DLD1 (cell line): ENCODE measurements around the gene KRT39.
"Not testable (repeated sequence)": the region's sequence is repeated elsewhere in the genome, so short reads cannot be mapped to it uniquely, and the experiment has no call there.

Source experiments
- in situ Hi-C: cut with HindIII; loops from 2 replicates; pipeline ENCODE4 v1.10.0; 2017; ENCODE audit warnings: low sequenced_read_pairs

Gene KRT39

GRCh38 chr17:40944531-40944930 lies 22.2 kb downstream of the KRT39 start:
- in situ Hi-C loops = no loop called here

- in situ Hi-C loops = no loop called here
These were observed 24.2 kb downstream of the KRT39 start for GRCh38 chr17:40942553-40942952.

- in situ Hi-C loops = no loop called here
These were observed 26.5 kb downstream of the KRT39 start for GRCh38 chr17:40940266-40940665.

GRCh38 chr17:40938981-40939380 lies 27.8 kb downstream of the KRT39 start:
- in situ Hi-C loops = no loop called here

- in situ Hi-C loops = no loop called here
These were observed 29.3 kb downstream of the KRT39 start, which contains the start of gene KRT23 for GRCh38 chr17:40937384-40937819. TSS of gene KRT23 (minus strand) at chr17:40937646. CDS start at chr17:40936603, 1,043 bp downstream.

GRCh38 chr17:40936976-40937375 lies 29.8 kb downstream of the KRT39 start:
- in situ Hi-C loops = no loop called here

GRCh38 chr17:40936437-40936971 lies 30.2 kb downstream of the KRT39 start:
- in situ Hi-C loops = no loop called here

- in situ Hi-C loops = no loop called here
These were observed 31.1 kb downstream of the KRT39 start for GRCh38 chr17:40935624-40936023.

DNA sequence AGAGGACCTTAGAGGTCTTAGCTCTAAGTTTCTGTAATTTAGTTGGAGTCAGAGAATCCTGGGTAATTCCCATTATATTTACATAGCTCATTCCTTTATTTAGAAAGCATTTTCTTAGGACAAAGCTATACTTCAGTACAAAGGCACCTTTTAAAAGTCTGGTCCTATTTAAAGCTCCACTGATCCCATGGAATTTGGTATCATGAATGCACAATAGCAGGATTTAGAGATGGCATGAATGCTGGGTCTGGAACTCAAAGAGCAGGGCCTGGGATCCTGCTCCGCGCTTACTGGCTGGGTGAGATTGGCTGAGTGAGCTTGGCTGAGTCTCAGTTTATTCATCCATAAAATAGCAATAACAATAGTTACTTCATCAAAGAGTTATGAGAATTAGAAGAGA lies 34.1 kb downstream of the KRT39 start:
- in situ Hi-C loops = no loop called here

- in situ Hi-C loops = no loop called here
These were observed 35.4 kb downstream of the KRT39 start for GRCh38 chr17:40931311-40931710.

DNA sequence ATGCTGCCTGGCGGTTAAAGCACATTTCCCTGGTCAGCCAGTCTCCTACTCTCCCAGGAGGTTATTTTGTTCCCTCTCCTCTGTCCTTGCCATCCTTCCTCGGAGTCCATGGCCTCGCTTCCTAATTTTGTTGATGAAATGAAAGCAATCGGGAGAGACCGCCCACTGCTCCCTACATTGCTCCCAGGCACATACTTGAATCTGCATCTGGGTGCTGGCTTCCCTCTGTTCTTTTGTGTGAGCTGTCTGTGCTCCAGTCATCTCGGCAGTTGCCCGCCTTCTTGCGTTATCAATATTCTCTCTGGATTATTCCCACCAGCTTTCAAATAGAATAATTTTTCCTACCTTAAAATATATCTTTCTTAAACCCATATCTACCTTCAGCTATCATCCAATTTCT lies 40.4 kb downstream of the KRT39 start:
- in situ Hi-C loops = no loop called here

- in situ Hi-C loops = no loop called here
These were observed 44.5 kb downstream of the KRT39 start for GRCh38 chr17:40922239-40922638.

DNA sequence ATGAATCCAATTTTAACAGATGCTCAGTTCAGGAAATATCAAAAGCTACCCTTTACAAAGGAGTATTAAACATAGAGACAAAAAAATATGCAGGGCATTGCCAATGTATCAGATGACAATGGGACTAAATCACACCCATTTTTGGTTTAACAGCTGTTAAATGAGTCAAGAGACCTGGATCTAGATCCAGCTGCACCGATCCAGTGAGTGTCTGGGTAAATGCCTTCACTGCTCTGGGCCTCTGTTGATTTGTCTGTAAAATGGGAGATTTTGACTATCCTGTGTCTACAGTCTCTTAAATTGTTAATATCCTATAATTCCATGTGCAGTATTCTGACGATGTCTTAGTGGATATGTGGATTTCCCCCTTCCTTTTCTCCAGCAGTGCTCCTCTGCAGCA lies 45.7 kb downstream of the KRT39 start:
- in situ Hi-C loops = no loop called here

- in situ Hi-C loops = not testable (repeated sequence)
These were observed 49.6 kb downstream of the KRT39 start for GRCh38 chr17:40917116-40917515.

GRCh38 chr17:40916366-40916765 lies 50.4 kb downstream of the KRT39 start:
- in situ Hi-C loops = no loop called here

- in situ Hi-C loops = no loop called here
These were observed 51.0 kb downstream of the KRT39 start for GRCh38 chr17:40915721-40916256.

GRCh38 chr17:40915199-40915661 lies 51.5 kb downstream of the KRT39 start:
- in situ Hi-C loops = no loop called here

- in situ Hi-C loops = no loop called here
These were observed 52.5 kb downstream of the KRT39 start for GRCh38 chr17:40914075-40914855.

GRCh38 chr17:40912486-40913210 lies 54.1 kb downstream of the KRT39 start:
- in situ Hi-C loops = no loop called here

DNA sequence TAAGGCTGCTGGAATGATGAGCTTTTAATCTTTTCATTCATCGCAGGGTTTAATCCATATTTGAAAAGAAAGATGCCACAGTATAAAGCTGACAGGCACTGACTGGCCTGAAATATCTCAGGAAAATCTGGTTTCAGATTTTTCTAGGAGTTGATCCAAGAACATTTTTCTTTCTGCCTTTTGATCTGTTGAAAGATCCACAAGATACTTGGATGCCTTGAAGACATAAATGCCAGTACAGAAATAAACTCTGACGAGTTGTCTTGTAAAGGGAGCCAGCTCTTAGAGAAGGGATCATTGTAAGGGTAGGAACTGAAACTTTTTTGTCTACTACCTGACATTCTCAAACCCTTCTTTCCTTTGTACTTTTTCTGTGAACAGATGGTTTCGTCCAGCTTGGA lies 56.3 kb downstream of the KRT39 start:
- in situ Hi-C loops = no loop called here

DNA sequence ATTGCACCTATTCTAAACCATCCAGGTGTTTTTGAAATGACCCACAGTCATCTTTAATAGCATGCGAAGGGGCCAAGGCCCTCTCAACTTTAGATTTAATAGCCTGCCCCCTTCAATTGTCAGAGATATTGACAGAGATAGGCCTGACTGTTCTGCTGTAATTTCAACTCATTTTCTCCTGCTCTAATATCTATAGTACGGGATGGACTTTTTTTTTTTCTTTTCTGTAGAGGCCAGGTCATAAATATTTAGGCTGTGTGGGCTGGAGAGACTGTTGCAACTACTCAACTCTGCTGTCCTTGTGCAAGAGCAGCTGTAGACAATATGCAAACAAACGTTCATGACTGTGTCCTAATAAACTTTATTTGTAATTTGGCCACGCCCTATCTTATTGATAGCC lies 57.0 kb downstream of the KRT39 start:
- in situ Hi-C loops = no loop called here

- in situ Hi-C loops = no loop called here
These were observed 57.4 kb downstream of the KRT39 start for GRCh38 chr17:40909351-40909750.
